Peyer's patch (tissue), 4 donors: ENCODE results near the gene DDX46.

Experiments
- CTCF ChIP-seq, 6 experiments: fragments of 450-650 bp in 4 of 6; fragments of 200-600 bp in 2 of 6; sonication (generic) in 1 of 6; IDR thresholded peaks; one replicate each; pipeline ENCODE4 v1.5.1; 2017 to 2019; ENCODE audit warnings: antibody characterized with exemption in 6 of 6, mild to moderate bottlenecking in 3 of 6, moderate library complexity in 1 of 6
- POLR2A ChIP-seq, 2 donors: fragments of 450-650 bp; IDR thresholded peaks; one replicate each; pipeline ENCODE4 v1.5.1; 2017; ENCODE audit warnings: antibody characterized with exemption in 2 of 2, mild to moderate bottlenecking in 2 of 2, moderate library complexity in 2 of 2

DNA sequence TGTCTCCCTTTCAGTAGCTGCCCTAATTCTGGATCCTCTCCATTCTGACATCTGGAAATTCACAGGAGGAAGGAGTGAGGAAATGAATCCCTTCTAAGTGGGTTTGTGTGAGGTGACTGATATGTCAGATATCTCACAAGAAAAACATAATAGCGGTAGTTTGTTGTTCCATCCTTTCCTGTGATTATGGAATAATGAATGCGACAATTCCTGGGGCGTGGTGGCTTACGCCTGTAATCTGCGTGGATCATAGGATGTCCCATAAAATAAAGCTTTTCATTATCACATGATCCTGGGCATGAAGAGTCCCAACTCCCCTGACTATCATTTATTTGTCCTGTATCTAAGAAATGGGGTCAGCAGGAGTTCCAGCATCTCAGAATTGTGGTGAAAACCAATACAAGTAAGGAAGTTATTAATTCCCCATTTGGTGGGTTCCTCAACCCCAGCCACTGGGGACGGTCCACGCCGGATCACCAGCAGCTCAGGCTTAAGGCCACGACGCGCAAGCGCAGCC, 86.8 kb downstream of the DDX46 start:
- TF ChIP-seq CTCF (IDR thresholded peaks at IDR 0.05): no peak
- no peak for TF ChIP-seq POLR2A (IDR thresholded peaks at IDR 0.05)
